Head of caudate nucleus (tissue), 42 donors: ENCODE measurements around the gene P3R3URF.
A peak's percentile ranks its signal among the peaks of the same experiment; 100 is the strongest.
"Not testable (repeated sequence)": the region's sequence is repeated elsewhere in the genome, so short reads cannot be mapped to it uniquely, and the experiment has no call there.

ENCODE experiments used
- DNase-seq, 42 donors: peaks; one replicate each; pipeline versions ENCODE4 v3.0.0 to v3.0.0-alpha.2; 2020 to 2021; ENCODE audit warnings: mixed read lengths in 7 of 42
- intact Hi-C: fragments of 100-400 bp; cut with DNase I; formaldehyde crosslinking; loops from one replicate; pipeline ENCODE4 v1.15.0; 2022

P3R3URF gene

GRCh38 chr1:46176211-46176865 lies at the start of gene P3R3URF:
Gene P3R3URF (minus strand): TSS chr1:46176488. CDS start chr1:46176471, 17 bp downstream.
- DNase-seq: no peak
- intact Hi-C loops: no loop called here

- peak in 5 of 42 donors; percentile 26 to 48 (median 39) for DNase-seq
- intact Hi-C loops: loop anchor here (5.0 kb wide), 1 partner anchor 188 kb away; no protein-coding TSS in a partner anchor
These were observed 48.7 kb upstream of the P3R3URF start for GRCh38 chr1:46224966-46225365.

- intact Hi-C loops: loop anchor here (2.0 to 5.0 kb wide), 2 partner anchors 45 to 186 kb away; no protein-coding TSS in a partner anchor
- peak; percentile 54 to 93 (median 80) for DNase-seq
These were observed 47.2 kb upstream of the P3R3URF start for GRCh38 chr1:46223472-46223943.

- DNase-seq: not testable (repeated sequence)
- intact Hi-C loops: loop anchor here (2.0 to 5.0 kb wide), 2 partner anchors 44 to 186 kb away; no protein-coding TSS in a partner anchor
These were observed 46.8 kb upstream of the P3R3URF start for GRCh38 chr1:46223055-46223454.

- intact Hi-C loops: loop anchor here (2.0 to 5.0 kb wide), 2 partner anchors 43 to 184 kb away; no protein-coding TSS in a partner anchor
- DNase-seq: peak; percentile 72 to 95 (median 89)
These were observed 45.5 kb upstream of the P3R3URF start for GRCh38 chr1:46221749-46222148.

- intact Hi-C loops: loop anchor here (5.0 kb wide), 1 partner anchor 184 kb away; no protein-coding TSS in a partner anchor
- DNase-seq: no peak
These were observed 44.5 kb upstream of the P3R3URF start for GRCh38 chr1:46220808-46221207.

GRCh38 chr1:46219551-46220520 lies 43.5 kb upstream of the P3R3URF start:
- peak in 5 of 42 donors; percentile 19 to 54 (median 36) for DNase-seq
- intact Hi-C loops: loop anchor here (5.0 kb wide), 1 partner anchor 183 kb away; no protein-coding TSS in a partner anchor

GRCh38 chr1:46218443-46218842 lies 42.2 kb upstream of the P3R3URF start:
- intact Hi-C loops: no loop called here
- no peak for DNase-seq

GRCh38 chr1:46215504-46215903 lies 39.2 kb upstream of the P3R3URF start:
- intact Hi-C loops: no loop called here
- no peak for DNase-seq

- intact Hi-C loops: no loop called here
- DNase-seq: no peak
These were observed 34.8 kb upstream of the P3R3URF start for GRCh38 chr1:46211051-46211450.

- intact Hi-C loops: no loop called here
- DNase-seq: no peak
These were observed 34.3 kb upstream of the P3R3URF start for GRCh38 chr1:46210561-46210960.

- no peak for DNase-seq
These were observed 30.1 kb upstream of the P3R3URF start for GRCh38 chr1:46206399-46206798.

GRCh38 chr1:46205791-46206190 lies 29.5 kb upstream of the P3R3URF start:
- intact Hi-C loops: no loop called here
- DNase-seq: peak in 13 of 42 donors; percentile 26 to 74 (median 52)

More at GRCh38 chr1:46206399-46206798, 30.1 kb upstream of the P3R3URF start:
- intact Hi-C loops: no loop called here

- DNase-seq: no peak
- intact Hi-C loops: no loop called here
These were observed 28.9 kb upstream of the P3R3URF start for GRCh38 chr1:46205141-46205540.

GRCh38 chr1:46204406-46204742 lies 28.1 kb upstream of the P3R3URF start:
- intact Hi-C loops: no loop called here
- DNase-seq: peak in 17 of 42 donors; percentile 24 to 66 (median 40)

- intact Hi-C loops: no loop called here
- peak in 5 of 42 donors; percentile 17 to 59 (median 40) for DNase-seq
These were observed 27.6 kb upstream of the P3R3URF start for GRCh38 chr1:46203738-46204405.

GRCh38 chr1:46199233-46199749 lies 23.0 kb upstream of the P3R3URF start:
- DNase-seq: peak in 1 of 42 donors; percentile 1
- intact Hi-C loops: no loop called here

GRCh38 chr1:46197964-46198811 lies 21.9 kb upstream of the P3R3URF start, which contains the start of gene POMGNT1:
Gene POMGNT1 (minus strand): TSS chr1:46198434. CDS start chr1:46197821, 613 bp downstream.
- intact Hi-C loops: no loop called here
- peak in 40 of 42 donors; percentile 30 to 86 (median 75) for DNase-seq
